IPS-NIHi7 (cell line): ENCODE results near the gene SLC16A8.
A peak's percentile ranks its signal among the peaks of the same experiment; 100 is the strongest.
"Not testable (repeated sequence)": the region's sequence is repeated elsewhere in the genome, so short reads cannot be mapped to it uniquely, and the experiment has no call there.

Experiments
- DNase-seq: peaks from one replicate; pipeline ENCODE4 v3.0.0; 2012; ENCODE audit warnings: mixed read lengths; ENCODE audit errors: extremely low spot score

SLC16A8 gene

DNA sequence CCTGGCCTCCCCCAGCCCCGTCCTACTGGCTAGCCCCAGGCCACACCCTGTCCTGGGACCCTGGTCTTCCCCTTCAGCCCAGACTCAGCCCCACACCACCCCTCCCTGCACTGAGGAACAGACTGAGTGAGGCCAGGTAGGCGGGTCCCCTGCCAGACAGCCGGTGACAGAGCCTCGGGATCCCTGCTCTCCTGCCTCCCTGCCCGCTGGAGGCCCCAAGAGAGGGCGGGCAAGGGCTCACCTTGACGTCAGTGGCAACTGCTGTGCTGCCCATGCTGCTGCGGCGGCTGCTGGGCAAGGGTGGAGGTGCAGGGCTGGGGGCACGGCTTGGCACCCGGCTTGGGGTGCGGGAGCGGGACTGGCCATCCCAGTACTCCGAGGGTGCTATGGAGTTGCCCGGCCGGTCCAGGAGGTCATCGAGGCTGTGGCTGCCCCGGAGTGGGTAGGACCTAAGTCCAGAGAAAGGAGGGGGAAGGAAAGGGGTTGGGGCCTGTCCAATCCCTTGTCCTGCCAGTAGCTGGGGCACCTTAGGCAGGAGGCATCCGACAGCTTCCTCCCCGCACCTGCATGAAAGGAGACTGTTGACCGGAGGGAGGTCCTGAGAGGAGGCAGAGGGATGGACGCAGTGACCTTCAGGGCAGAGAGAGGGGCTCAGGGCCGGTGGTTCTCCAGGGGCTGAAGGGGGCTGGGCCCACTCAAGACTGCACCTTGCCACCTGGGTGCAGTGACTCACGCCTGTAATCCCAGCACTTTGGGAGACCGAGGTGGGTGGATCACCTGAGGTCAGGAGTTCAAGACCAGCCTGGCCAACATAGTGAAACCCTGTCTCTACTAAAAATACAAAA lies 2.2 kb upstream of the SLC16A8 start:
- peak; percentile 32 for DNase-seq

DNA sequence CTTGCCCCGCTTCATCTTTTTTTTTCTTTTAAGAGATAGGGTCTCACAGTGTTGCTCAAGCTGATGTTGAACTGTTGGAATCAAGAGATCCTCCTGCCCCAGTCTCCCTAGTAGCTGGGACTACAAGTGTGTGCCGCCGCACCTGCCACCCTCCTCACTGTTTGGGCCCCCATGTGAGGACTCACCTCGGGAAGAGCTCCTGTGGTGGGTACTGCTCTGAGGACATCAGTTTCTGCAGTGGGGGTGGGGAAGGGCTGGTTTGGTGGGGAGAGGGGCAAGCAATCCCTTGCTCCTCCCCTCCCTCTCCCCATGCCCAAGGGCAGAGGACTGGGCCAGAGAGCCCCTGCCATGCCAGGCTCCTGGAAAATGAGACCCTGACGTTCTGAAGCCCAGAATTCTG lies 1.5 kb upstream of the SLC16A8 start:
- DNase-seq, result no peak

DNA sequence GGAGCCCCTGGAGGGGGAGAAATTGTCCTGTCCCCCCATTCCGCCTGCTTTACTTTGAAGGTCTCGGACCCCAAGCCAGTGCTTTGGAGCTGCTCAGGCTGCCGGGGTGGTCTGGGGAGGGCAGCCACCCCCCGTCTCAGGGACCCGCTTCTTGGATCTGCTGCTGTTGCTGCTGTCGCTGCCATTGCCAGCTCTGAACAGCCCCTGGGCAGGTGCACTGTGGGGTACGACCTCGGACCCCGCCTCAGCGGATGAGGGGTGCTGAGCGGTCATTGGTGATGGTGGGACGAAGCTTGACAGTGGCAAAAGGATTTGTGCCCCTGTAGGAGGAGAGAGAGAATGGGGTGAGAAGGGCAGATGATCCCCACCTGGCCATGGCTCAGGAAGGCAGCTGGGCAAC lies 1.1 kb upstream of the SLC16A8 start:
- DNase-seq, result no peak

DNA sequence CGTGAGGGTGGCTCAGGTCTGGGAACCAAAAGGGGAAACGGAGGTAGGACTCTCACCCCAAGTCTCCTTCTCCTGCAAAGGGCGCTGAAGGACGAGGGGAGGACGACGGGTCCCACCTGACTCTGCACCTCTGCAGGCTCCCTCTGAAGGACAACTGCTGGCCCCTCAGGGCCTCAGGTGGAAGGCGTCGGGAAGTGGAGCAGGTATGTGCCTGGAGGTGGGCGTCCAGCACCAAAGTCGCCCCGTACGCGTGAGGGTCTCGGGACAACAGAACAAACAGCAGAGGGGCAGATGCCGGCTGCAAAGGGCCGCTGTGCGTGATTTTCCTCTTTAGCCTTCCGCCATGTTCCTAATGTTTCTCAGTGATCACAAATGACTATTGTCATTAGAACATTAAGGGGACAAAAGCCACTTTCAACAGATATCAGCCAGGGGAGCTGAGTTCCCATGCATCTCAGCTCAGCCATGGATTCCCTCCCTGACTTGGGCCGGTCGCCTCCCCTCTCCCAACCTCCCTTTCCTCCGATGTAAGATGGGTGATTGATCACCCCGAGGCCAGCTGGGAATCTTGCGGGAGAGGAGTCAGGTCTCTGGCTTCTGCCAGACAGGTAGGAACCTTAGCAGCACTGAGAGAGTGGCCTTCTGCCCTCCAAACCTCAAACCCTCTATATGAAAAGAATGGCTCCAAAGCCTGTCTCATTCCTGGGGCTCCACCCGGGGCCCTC lies 836 bp downstream of the SLC16A8 start:
- no peak for DNase-seq

DNA sequence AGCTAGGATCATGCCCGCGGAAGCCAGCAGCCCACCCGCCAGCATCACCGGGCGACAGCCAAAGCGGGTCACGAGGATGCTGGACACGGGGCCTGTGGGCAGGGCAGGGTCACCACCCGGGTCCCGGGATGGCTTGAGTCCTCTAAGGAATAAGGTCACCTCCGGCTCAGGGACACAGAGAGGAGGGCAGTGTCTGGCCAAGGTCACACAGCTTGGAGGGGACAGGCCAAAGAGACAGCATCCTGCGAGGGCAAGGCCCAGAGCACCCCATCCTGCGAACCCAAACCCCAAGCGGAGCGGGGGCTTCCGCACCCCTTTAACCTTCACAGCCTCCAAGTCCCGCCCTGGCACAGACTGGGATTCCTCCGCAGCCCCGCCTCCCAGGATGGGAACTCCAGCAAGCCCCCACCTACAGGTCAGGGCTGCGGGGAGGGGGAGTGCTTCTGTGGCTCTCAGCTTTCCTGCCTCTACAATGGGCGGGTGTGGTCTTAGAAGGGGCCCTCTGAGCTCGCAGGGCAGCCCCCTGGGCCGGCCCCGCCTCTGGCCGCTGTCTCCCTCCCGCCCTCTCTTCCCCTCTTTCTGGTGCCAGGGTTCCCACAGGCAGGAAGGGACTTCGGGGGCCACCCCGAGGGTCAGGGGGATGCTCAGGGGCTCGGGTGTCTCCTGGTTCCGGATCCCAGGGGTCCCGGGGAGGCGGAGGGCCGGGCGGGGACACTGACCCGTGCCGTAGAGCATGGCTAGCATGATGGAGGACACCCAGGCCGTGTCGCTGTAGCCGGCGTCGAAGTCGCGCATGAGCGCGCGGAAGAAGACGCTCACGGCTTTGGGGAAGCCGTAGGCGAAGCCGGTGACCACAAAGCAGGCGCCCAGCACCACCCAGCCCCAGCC lies 1.8 kb downstream of the SLC16A8 start:
- no peak for DNase-seq

DNA sequence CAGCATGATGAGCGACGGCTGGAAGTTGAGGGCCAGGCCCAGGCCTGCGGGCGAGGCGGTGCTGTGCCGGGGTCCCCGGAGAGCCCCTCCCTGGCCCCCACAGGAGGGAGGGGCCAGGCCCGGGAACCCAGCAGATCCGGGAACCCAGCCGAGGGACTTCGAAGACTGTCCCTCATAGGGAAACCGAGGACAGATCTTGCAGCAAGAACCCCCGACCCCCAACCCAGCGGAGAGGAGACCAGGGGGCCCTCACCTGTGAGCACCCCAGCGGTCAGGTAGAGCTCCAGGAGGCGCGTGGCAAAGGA lies 2.4 kb downstream of the SLC16A8 start:
- no peak for DNase-seq

DNA sequence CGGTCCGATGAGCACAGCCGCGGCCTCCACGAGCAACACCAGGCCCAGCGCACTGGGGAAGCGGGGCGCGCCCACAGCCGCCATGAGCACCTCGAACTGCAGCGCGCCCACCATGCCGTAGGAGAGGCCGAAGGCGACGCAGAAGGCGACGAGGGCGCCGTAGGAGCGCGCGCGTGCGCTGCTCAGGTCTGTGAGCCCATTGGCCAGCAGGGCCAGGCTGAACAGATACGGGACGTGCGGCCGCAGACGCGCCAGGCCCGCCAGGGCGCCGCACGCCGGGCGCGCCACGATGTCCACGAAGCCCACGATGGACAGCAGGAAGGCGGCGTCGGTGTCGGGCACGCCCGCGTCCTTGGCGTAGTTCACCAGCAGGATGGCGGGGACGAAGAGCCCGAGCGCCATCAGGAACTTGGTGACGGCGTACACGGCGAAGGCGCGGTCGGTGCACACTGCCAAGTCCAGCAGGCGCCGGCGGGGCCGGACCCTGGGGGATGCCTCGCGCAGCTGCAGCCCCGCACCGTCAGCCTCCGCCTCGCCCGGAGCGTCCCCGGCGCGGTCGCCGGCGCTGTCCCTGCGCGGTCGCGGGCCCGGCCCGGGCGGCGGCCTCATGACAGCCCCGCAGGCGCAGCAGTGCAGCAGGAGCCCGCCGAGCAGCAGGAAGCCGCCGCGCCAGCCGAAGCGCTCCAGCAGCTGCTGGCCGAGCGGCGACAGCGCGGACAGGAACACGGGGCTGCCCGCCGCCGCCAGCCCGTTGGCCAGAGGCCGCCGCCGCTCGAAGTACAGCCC lies 2.9 kb downstream of the SLC16A8 start:
- peak; percentile 63 for DNase-seq

DNA sequence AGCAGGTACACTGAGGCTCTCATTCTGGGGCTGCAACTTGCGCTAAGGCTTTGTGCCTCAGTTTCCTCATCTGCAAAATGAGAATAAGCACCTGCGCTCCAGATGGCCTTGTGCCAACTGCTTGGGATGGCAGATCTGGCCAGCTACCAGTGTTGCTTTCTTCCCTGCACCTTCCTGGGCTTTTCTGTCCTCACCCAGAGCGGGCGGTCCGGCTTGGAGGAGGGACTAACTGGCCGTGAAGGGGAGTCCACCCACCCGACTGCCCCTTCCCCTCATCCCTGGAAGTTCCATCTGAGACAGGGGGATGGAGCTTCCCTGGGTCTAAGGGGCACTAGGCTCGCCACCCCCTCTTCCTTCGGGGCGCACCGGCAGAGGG lies 3.5 kb downstream of the SLC16A8 start:
- no peak for DNase-seq

DNA sequence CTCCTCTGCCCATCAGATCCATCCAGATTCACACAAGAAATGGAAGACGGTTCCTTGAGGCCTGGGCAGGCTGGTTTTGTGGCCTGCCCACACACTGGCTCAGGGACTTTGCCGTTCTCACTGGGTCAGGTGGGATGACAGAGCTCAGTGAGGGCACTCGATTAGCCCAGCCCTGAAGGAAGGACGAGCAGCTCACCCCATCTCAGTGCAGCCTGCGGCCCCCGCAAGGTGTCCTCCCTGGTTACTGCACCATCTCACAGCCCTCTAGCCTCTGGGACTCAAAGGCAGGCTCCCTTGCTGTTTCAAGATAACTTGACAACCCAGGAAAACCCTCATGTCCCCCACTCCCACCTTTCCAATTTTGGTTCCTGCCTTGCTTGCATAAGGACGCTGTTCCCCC lies 4.2 kb downstream of the SLC16A8 start:
- DNase-seq, result no peak

DNA sequence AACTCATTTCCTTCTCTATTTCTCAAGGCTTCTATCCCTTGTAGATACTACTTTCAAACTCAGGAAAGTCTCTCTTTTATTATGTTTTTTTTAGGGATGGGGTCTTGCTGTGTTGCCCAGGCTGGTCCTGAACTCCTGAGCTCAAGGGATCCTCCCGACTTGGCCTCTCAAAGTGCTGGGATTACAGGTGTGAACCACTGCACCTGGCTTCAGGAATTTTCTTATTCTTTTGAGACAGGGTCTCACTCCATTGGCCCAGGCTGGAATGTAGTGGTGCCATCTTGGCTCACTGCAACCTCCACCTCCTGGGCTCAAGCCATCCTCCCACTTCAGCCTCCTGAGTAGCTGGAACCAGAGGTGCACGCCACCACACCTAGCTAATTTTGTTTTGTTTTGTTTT lies 4.8 kb downstream of the SLC16A8 start:
- DNase-seq, result not testable (repeated sequence)

DNA sequence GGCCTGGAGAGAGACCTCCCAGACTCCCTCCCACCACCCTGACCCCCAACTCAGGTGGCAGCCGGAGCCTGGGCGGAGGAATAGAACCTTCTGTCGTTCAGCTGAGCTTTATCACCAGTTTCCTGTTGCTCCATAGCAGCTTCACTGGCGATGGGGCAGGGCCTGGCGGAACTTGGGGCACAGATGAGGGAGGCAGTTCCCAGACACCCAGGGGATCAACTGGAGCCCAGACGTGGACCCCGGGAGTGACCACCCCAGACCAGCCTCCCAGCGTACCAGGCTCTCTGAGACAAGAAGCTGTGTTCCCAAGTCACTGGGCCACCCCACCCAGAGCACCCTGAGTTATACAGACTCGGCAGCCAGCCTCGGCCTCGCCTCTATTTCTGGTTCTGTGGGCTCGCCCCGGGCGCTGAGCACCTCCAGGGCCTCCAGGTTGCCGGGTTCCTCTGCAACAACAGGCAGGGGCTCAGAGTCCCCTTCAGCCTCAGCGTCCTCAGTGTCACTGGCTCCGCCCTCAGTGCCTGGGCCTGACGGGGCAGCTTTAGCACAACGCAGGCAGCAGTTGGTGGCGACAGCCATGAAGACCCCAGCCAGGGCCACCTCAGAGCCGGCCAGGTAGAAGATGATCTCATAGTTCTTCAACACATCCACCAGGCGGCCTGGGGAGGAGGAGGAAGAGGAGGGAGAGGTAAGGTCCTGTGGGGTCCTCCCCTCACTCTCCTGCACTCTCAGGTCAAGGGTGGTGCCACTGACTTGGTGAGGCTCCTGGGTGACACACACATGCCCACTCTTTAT lies 5.7 kb downstream of the SLC16A8 start:
- DNase-seq, result no peak

DNA sequence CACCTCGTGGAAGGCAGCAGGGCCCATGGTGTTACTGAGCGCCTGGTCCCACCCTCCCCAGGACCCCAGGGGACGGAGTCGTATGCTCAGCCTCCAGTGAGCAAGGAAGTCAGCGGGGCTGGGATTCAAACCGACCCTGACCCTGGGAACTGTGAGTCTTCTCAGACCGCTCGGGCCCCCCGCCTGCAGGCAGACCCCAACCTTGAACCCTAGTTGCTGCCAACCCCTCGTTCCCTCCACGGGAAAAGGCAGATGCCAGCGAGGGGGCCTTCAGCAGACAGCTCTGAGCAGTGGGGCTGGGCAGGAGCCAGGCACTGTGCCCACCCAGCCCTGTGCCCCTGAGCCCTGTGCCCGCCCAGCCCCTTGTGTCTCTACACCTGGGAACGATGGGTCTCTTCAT lies 6.4 kb downstream of the SLC16A8 start:
- no peak for DNase-seq

DNA sequence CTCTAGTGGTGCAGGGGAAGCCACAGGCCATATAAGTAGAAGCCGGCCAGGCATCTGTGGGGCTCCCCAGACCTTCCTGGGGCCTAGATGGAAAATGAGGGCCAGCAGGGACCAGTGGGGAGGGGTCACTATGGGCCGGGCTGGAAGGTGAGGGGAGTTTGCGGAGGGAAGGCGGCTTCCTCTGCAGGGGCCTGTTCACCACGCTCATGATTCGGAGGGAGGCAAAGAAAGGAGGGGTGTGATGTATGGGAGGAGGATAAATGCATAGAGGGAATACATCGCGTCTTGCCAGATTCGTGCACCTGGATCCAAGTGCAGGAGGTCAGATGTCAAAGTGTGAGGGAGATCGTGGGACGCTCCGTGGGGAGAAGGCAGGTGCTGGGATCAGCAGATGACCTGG lies 6.9 kb downstream of the SLC16A8 start:
- DNase-seq, result no peak

DNA sequence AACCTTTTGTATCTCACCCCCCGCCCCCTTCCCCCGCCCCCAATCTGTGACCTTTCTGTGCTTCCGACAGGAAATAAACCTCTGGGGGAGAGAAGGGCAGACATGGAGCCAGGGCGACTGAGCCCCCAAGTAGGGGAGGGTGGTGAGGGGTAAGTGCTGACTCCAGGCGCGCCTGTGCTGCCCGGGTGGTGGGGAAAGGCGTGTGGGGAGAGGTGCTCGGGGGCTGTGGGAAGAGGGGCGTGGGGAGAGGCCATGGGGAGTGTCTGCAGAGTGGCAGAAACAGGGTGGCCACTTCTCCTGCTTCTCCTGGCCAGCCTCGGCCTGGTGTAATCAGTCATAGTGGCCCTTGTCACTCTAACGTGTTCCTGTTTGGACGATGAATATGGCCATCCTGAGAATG lies 8.0 kb downstream of the SLC16A8 start:
- DNase-seq, result no peak

DNA sequence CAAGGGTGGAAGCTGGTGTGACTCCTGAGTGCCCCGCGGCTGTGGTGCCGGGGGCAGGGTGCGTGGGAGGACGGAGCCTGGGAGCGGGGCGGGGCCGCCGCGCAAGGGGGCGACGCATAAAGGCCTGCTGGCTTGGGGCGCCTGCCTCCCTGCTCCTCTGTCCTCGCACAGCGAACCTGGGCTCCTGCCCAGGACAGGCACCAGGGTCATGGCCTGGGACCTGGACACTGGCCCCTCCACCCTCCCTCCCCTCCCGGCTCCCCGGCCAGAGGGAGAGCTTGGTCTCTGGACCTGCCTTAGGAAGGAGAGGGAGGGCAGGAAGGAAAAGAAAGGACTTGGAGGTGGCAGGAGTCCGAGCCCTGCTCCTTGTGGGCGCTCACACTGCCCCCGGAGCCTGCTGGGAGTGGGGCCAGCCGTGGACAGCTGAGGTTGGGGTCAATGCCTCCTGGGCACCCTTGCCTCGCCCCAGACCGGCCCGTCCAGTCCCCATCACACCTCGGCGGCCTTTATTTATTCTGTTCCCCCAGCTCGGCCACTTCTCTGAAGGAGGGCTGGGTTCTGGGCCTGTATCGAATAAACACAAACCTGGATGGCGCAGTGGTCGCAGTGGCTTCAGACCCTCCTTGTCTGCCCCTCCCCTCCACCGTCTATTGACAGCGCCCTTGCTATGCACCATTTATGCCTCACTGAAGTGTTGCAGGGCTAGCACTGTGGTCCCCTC lies 8.7 kb downstream of the SLC16A8 start:
- DNase-seq, result no peak

DNA sequence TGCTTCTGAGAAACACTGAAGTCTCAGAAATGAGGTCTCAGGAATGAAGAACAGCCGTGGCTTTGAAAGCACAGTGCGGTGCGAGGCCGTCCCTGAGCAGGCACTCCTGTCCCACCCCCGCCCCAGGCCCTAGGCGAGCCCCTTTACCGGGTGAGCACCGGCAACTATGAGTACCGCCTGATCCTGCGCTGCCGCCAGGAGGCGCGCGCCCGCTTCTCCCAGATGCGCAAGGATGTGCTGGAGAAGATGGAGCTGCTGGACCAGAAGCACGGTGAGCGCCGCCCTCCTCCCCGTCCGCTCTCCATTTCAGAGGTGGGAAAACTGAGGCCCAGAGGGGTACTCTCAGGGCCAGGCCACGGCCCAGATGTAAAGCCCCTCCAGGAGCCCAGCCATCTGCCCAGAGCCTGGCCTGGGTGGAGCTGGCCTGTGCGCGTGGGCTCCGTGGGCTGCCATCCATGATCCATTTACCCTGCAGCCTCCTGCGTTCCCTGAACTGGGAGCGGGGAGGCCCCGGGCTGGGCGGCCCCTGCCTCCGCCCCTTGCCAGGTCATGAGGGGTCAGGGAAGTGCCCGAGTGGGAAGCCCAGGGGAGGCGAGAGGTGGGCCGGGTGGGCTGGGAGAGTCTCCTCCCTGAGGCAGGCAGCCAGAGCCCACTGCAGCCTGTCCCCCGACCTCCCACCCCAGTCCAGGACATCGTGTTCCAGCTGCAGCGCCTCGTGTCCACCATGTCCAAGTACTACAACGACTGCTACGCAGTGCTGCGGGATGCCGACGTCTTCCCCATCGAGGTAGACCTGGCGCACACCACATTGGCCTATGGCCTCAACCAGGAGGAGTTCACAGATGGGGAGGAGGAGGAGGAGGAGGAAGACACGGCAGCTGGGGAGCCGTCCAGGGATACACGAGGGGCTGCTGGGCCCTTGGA lies 9.5 kb downstream of the SLC16A8 start:
- peak; percentile 88 for DNase-seq

DNA sequence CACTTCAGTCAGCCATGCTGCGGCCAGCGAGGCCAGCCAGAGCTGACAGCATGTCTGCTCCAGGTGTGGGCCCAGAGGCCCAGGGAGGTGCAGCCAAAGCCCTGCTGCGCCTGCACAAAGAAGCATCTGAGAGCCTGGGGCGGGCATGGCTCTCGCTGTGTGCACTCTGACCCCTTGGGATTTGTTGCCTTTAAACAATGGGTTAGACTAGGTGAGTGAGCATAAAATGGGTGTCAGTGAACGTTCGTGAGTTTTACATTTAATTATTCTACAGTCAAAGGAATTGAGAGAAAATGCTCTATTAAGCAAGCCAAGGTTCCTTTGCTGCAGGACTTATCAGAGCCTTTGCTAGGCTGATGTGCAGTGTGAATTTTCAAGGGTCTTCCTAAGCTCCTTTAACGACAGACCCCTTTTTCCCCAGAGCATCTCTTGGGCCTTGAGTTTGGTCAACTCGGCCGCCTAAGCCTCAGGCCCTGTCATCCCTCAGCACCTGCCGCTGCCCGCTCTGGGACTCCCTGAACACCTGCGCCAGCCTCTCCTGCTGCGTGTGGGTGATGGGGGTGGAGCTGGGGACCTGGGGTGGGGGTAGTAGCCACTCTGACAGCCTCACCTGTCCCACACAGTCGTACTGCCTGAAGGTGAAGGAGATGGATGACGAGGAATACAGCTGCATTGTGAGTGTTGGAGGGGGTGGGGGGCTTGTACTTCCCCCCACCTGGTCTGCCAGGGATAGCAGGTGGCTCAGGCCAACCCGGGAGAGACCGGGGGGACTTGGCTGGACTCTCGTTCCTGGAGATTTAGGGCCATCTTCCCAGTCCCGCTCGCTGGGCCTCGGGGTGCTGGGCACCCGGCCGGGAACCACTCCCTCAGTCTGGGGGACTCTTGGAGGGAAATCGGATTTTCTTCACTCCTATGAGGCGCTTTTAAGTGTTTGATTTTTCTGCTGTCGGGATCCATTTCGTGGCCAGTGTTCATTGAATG lies 10.5 kb downstream of the SLC16A8 start:
- no peak for DNase-seq
